ENCODE results near the gene GDE1.

DNA sequence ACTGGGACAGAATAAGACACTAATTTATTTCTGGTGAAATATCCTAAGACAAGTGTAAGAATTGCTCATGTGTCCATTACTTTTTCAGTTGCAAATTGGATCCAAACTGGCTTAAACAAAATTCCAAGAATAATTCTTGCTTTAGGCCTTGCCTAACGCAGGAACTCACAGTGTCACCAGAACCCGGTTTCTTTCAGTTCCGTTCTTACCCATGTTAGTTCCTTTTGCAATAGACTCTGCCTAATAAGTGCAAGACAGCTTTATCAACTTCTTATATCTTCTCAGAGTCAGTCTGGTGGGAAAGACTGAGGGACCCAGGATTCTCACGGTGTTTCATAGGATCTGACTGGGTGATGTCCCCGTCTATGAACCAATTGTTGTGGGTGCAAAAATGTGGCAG, 24.7 kb downstream of the GDE1 start:
- TF ChIP-seq YY1 (IDR thresholded peaks at IDR 0.05) (no peak), RAD21 (IDR thresholded peaks at IDR 0.05) (no peak), JUND (IDR thresholded peaks at IDR 0.05) (no peak), SP1 (IDR thresholded peaks at IDR 0.05) (no peak)
- TF ChIP-seq, protein P1, sequence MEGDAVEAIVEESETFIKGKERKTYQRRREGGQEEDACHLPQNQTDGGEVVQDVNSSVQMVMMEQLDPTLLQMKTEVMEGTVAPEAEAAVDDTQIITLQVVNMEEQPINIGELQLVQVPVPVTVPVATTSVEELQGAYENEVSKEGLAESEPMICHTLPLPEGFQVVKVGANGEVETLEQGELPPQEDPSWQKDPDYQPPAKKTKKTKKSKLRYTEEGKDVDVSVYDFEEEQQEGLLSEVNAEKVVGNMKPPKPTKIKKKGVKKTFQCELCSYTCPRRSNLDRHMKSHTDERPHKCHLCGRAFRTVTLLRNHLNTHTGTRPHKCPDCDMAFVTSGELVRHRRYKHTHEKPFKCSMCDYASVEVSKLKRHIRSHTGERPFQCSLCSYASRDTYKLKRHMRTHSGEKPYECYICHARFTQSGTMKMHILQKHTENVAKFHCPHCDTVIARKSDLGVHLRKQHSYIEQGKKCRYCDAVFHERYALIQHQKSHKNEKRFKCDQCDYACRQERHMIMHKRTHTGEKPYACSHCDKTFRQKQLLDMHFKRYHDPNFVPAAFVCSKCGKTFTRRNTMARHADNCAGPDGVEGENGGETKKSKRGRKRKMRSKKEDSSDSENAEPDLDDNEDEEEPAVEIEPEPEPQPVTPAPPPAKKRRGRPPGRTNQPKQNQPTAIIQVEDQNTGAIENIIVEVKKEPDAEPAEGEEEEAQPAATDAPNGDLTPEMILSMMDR (IDR thresholded peaks at IDR 0.05; ENCODE audit: low read depth, low read length, missing input control) = no peak
